Activated CD4-positive, alpha-beta T cell treated with anti-CD3 and anti-CD28 coated beads, Interleukin-2, amount 50 U/mL, for 48 hours (primary cell): ENCODE measurements around the gene MYF5.

Experiments used
- DNase-seq, 2 experiments: peaks; one replicate each; pipeline ENCODE4 v3.0.0-alpha.2; 2020

The MYF5 gene

GRCh38 chr12:80708259-80708974 is 8.3 kb upstream of the MYF5 start:
- DNase-seq: no peak

GRCh38 chr12:80708975-80709328 is 7.8 kb upstream of the MYF5 start:
- no peak for DNase-seq

GRCh38 chr12:80709811-80710726 is 6.6 kb upstream of the MYF5 start:
- no peak for DNase-seq

GRCh38 chr12:80710727-80711449 is 5.8 kb upstream of the MYF5 start:
- no peak for DNase-seq

- no peak for DNase-seq
These were observed 4.8 kb upstream of the MYF5 start for GRCh38 chr12:80711866-80712265.

GRCh38 chr12:80712866-80713265 is 3.8 kb upstream of the MYF5 start:
- DNase-seq: no peak

- no peak for DNase-seq
These were observed 3.3 kb upstream of the MYF5 start for GRCh38 chr12:80713419-80713818.

GRCh38 chr12:80714055-80714454 is 2.7 kb upstream of the MYF5 start:
- DNase-seq: no peak

GRCh38 chr12:80714846-80715245 is 1.9 kb upstream of the MYF5 start:
- DNase-seq: no peak

- no peak for DNase-seq
These were observed 931 bp upstream of the MYF5 start for GRCh38 chr12:80715713-80716249.

- DNase-seq: no peak
These were observed 1.1 kb downstream of the MYF5 start for GRCh38 chr12:80717856-80718255.

GRCh38 chr12:80720516-80720915 is 3.8 kb downstream of the MYF5 start:
- no peak for DNase-seq

- no peak for DNase-seq
These were observed 4.6 kb downstream of the MYF5 start for GRCh38 chr12:80721326-80721725.

GRCh38 chr12:80745851-80746505 is 29.3 kb downstream of the MYF5 start:
- DNase-seq: no peak

- DNase-seq: no peak
These were observed 31.1 kb downstream of the MYF5 start for GRCh38 chr12:80747800-80748199.

GRCh38 chr12:80749456-80749855 is 32.7 kb downstream of the MYF5 start:
- no peak for DNase-seq

- DNase-seq: no peak
These were observed 35.8 kb downstream of the MYF5 start for GRCh38 chr12:80752464-80752863.

- no peak for DNase-seq
These were observed 37.6 kb downstream of the MYF5 start for GRCh38 chr12:80754274-80754673.

- DNase-seq: no peak
These were observed 40.2 kb downstream of the MYF5 start for GRCh38 chr12:80756875-80757274.

GRCh38 chr12:80761838-80762237 is 45.1 kb downstream of the MYF5 start:
- no peak for DNase-seq

GRCh38 chr12:80763874-80764273 is 47.2 kb downstream of the MYF5 start:
- no peak for DNase-seq

GRCh38 chr12:80766210-80766609 is 49.5 kb downstream of the MYF5 start:
- DNase-seq: no peak

- no peak for DNase-seq
These were observed 50.2 kb downstream of the MYF5 start for GRCh38 chr12:80766897-80767296.
